GM18498 (cell line): Measurements from ENCODE around the gene KIF4B.
"Not testable (repeated sequence)": the region's sequence is repeated elsewhere in the genome, so short reads cannot be mapped to it uniquely, and the experiment has no call there.

Experiments used
- ATAC-seq: cut with Tn5 transposase; IDR thresholded peaks from one replicate; pipeline ENCODE4 v1.9.1; 2021; ENCODE audit warnings: mild to moderate bottlenecking, moderate library complexity; ENCODE audit not compliant: unreplicated experiment

The KIF4B gene, protein sequence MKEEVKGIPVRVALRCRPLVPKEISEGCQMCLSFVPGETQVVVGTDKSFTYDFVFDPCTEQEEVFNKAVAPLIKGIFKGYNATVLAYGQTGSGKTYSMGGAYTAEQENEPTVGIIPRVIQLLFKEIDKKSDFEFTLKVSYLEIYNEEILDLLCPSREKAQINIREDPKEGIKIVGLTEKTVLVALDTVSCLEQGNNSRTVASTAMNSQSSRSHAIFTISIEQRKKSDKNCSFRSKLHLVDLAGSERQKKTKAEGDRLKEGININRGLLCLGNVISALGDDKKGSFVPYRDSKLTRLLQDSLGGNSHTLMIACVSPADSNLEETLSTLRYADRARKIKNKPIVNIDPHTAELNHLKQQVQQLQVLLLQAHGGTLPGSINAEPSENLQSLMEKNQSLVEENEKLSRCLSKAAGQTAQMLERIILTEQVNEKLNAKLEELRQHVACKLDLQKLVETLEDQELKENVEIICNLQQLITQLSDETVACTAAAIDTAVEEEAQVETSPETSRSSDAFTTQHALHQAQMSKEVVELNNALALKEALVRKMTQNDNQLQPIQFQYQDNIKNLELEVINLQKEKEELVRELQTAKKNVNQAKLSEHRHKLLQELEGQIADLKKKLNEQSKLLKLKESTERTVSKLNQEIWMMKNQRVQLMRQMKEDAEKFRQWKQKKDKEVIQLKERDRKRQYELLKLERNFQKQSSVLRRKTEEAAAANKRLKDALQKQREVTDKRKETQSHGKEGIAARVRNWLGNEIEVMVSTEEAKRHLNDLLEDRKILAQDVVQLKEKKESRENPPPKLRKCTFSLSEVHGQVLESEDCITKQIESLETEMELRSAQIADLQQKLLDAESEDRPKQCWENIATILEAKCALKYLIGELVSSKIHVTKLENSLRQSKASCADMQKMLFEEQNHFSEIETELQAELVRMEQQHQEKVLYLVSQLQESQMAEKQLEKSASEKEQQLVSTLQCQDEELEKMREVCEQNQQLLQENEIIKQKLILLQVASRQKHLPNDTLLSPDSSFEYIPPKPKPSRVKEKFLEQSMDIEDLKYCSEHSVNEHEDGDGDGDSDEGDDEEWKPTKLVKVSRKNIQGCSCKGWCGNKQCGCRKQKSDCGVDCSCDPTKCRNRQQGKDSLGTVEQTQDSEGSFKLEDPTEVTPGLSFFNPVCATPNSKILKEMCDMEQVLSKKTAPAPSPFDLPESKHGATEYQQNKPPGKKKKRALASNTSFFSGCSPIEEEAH

GRCh38 chr5:155013526-155013925, at the start of gene KIF4B:
TSS of gene KIF4B (plus strand) at chr5:155013755. CDS start at chr5:155013860, 105 bp downstream.
- ATAC-seq, result no peak

- no peak for ATAC-seq
These were observed 47.3 kb upstream of the KIF4B start for GRCh38 chr5:154966081-154966841.

GRCh38 chr5:154966874-154967273, 46.7 kb upstream of the KIF4B start:
- ATAC-seq, result no peak

DNA sequence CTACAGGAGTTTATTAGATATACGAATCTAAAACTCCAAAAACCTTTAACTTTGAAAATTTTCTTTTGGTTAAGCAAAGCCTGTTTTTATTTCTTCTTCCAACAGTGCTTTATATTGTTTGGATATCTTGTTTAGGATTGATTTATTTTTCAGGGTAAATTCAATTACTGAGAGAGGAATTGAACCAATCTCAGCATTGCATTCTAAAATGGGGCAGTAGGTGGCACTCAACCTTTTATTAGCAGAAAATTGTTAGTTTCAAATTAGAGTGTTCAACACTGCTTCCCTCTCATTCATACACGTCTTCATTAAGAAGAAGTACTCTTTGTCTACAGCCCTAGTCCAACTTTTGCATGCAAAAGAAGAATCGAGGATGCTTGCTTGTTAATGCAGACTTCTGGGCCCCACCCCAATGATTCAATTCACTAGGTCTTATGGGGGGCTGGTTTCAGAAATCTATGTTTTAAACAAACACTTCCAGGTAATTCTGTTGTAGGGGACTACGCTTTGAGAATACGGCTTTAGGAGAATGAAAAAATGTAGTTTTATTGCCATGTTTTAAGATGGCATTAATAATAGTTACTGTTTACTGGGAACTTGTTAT, 46.0 kb upstream of the KIF4B start:
- ATAC-seq, result no peak

DNA sequence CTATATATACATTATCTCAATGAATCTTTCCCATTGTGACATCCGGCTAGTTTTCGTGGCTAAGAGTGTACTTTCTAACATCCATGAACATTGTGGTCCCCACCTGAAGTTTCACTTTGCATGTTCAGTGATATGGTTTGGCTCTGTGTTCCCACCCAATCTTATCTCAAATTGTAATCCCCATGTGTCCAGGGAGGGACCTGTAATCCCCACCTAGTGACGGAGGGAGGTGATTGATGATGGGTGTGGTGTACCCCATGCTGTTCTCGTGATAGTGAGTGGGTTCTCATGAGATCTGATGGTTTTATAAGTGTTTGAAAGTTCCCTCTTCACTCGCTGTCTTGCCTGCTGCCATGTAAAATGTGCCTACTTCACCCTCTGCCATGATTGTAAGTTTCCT, 44.6 kb upstream of the KIF4B start:
- no peak for ATAC-seq

DNA sequence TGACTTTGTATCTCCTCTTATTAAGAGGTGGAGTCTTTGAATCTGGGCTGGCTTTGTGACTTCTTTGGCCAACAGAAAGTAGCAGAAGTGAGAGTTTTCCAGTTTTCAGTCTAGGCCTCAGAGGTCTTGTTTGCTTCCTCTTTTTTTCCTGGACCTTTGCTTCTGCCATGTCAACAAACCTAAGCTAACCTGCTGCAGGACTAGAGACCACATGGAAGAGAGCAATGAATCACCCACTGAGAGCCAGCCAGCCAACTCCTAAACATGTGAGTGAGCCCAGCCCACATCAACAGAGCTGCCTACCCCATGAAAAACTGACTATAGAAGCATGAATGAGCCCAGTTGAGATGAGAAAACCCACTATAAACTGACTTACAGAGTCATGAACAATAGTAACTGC, 42.8 kb upstream of the KIF4B start:
- no peak for ATAC-seq

GRCh38 chr5:154971501-154971900, 42.1 kb upstream of the KIF4B start:
- no peak for ATAC-seq

DNA sequence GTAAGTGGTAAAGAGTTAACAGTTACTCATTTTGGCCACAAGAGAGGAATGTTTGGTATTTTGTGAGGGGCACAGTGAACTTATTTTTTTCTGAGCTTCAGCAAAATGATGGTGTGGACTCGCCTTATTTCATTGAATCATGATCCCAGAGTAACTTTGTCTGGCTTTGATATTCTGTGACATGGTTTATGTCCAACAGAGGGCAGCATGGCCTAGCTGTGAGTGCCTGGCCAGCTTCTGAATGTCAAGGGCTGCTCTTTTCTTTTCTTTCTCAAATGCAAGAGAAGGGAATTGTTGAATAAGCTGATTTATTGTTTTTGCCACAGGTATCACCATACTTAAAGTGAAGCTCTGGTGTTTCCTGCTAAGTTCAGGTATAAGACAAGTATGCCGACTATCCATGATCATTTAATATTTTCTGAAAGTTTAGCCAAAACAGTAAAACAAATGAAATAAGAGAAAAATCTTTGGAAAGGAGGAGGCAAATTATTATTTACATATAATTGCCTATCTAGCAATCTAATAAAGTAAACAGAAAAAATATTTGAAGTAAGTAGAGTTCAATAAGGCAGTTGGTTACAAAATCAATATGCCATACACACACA, 41.0 kb upstream of the KIF4B start:
- no peak for ATAC-seq

DNA sequence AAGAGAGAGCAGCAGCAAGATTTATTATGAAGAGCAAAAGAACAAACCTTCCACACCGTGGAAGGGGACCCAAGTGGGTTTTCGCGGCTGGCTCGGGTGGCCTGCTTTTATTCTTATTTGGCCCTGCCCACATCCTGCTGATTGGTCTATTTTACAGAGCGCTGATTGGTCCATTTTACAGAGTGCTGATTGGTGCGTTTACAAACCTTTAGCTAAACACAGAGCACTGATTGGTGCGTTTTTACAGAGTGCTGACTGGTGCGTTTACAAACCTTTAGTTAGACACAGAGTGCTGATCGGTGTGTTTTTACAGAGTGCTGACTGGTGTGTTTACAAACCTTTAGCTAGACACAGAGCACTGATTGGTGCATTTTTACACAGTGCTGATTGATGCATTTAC, 37.5 kb upstream of the KIF4B start:
- not testable (repeated sequence) for ATAC-seq

GRCh38 chr5:154977409-154977808, 36.1 kb upstream of the KIF4B start:
- ATAC-seq, result no peak

GRCh38 chr5:154978294-154978693, 35.3 kb upstream of the KIF4B start:
- not testable (repeated sequence) for ATAC-seq

- ATAC-seq, result no peak
These were observed 28.5 kb upstream of the KIF4B start for GRCh38 chr5:154984946-154985516.

- ATAC-seq, result no peak
These were observed 27.4 kb upstream of the KIF4B start for GRCh38 chr5:154986151-154986550.

DNA sequence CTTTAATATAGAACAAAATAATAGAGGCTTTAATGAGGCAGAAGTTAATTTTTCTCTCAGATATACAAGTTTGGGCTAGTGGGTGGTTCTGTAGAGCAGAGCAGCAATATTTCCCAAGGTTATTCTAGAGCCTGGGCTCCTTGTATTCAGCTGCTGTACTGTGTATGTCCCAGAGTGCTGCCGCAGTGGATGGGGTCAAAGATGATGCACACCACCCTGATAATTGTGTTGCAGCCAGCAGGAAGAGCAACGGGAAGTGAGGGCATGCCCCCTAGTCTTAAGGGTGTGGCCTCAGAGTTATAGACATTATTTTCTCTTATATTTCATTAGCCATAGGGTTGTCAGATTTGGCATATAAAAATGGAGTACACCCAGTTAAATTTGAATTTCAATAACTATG, 23.9 kb upstream of the KIF4B start:
- ATAC-seq, result no peak

- ATAC-seq, result no peak
These were observed 20.1 kb upstream of the KIF4B start for GRCh38 chr5:154993461-154993860.

DNA sequence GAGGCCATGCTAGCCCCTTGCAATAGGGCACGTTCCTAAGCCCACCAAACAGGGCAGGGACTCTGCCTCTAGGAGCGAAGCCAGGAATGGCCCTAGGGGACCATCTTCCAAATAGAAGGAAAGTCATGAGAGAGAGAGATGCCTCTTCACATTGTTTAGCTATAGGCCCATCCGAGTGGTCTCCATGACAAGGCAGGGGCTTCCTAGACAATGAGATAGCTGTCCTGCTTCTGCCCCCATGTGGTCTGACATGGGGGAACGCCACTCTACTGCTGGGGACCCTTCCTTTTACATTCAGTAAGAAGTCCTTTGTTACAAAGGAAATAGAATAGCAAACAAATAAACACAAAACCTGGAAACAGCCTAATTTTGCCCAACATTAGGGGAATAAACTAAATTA, 17.9 kb upstream of the KIF4B start:
- no peak for ATAC-seq

DNA sequence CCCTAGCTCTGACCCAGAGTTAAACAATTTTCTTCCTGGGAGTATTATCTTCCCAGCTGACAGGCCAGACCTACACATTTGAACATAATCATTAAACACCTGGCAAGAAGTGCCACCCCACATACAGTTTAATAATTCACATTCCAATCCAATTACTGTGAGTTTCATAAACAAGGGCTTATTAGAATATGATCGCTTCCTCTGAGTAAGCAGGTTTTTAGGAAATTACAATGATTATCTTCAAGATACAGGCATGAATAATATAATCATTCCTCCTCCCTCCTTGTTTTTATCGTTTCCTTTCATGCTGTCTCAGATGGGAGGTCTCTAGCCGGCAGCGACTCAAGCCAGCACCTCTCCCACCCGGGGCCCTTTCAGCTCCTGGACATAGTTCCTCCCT, 15.8 kb upstream of the KIF4B start:
- no peak for ATAC-seq

GRCh38 chr5:154999865-155000264, 13.7 kb upstream of the KIF4B start:
- no peak for ATAC-seq

DNA sequence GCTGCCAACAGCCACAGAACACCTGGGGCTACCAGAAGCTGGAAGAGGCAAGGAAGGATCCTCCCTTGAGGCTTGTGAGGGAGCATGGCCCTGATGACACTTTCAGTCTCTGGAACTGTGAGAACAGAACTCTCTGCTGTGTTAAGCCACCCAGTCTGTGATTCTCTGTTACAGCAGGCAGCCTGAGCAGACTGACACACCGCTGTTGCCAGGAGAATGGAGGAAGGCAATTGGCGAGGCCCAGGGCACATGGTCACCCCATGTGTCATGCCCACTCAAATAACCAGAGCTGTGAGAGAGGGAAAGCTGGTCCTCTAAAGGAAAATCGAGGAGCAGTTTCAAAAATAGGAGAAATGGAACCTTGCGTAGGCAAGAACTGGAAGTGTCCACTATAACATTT, 12.0 kb upstream of the KIF4B start:
- ATAC-seq, result no peak
